B cell (primary cell): Measurements from ENCODE around the gene XRCC4. TPM values are rescaled to one million over a fixed set of nuclear protein-coding genes. Genes with fewer than 3 reads are reported as not detected.

ENCODE experiments used
- ATAC-seq: fragments of 200-7000 bp; cut with Tn5 transposase; one replicate; pipeline ENCODE4 v1.10.0; 2021; ENCODE audit warnings: low read depth, mild to moderate bottlenecking, moderate number of reproducible peaks, moderate library complexity
- CTCF ChIA-PET: fragments of 350-600 bp; sonication (Branson Sonifier 250); formaldehyde crosslinking; loops from one replicate; lab custom pipeline; 2021; ENCODE audit warnings: antibody characterized with exemption, inconsistent platforms; lab: Charles Lee
- POLR2A ChIA-PET: fragments of 350-600 bp; sonication (Branson Sonifier 250); formaldehyde crosslinking; loops from one replicate; lab custom pipeline; 2021; ENCODE audit warnings: antibody characterized with exemption; lab: Charles Lee
- DNase-seq: peaks from one replicate; pipeline ENCODE4 v3.0.0; 2013
- H2AFZ ChIP-seq: 2 replicates; pipeline ENCODE4 v1.6.1; 2012; ENCODE audit warnings: mild to moderate bottlenecking, low read depth, low read length; ENCODE audit not compliant: insufficient read depth, poor library complexity, severe bottlenecking
- H3K27ac ChIP-seq, 2 donors: 1 replicate in 1 of 2; 2 replicates in 1 of 2; pipeline ENCODE4 v1.5.1; 2012 to 2013; ENCODE audit warnings: low read length in 2 of 2, mild to moderate bottlenecking in 2 of 2, moderate library complexity in 1 of 2
- H3K27me3 ChIP-seq, 4 experiments: fragments of 200-600 bp in 1 of 4; sonication (generic) in 1 of 4; replicated peaks in 1 of 4; 1 replicate in 2 of 4; 2 replicates in 2 of 4; pipeline versions ENCODE4 v1.6.1 to v1.7.0; 2013 to 2016; ENCODE audit warnings: low read length in 3 of 4, mild to moderate bottlenecking in 2 of 4, mixed read lengths in 1 of 4, moderate library complexity in 1 of 4; ENCODE audit not compliant: insufficient read depth in 4 of 4, control insufficient read depth in 3 of 4; ENCODE audit errors: control extremely low read depth in 1 of 4
- H3K36me3 ChIP-seq, 2 experiments: replicated peaks in 1 of 2; 1 replicate in 1 of 2; 2 replicates in 1 of 2; pipeline versions ENCODE4 v1.6.1 to v1.7.1; 2013; ENCODE audit warnings: low read length in 1 of 2; ENCODE audit not compliant: insufficient read depth in 2 of 2, control insufficient read depth in 1 of 2; ENCODE audit errors: control extremely low read depth in 1 of 2, extremely low read depth in 1 of 2
- H3K4me1 ChIP-seq, 2 donors: fragments of 200-600 bp in 1 of 2; sonication (generic) in 1 of 2; 1 replicate in 1 of 2; 2 replicates in 1 of 2; pipeline versions ENCODE4 v1.5.1 to v1.6.1; 2013 to 2017; ENCODE audit warnings: low read length in 2 of 2; ENCODE audit not compliant: control insufficient read depth in 2 of 2, insufficient read depth in 2 of 2
- H3K4me2 ChIP-seq: replicated peaks from 2 replicates; pipeline ENCODE3; 2012; ENCODE audit warnings: mild to moderate bottlenecking, low read depth, low read length; ENCODE audit not compliant: poor library complexity, severe bottlenecking
- H3K4me3 ChIP-seq, 5 experiments: fragments of 200-600 bp in 1 of 5; sonication (generic) in 1 of 5; 1 replicate in 3 of 5; 2 replicates in 2 of 5; pipeline versions ENCODE4 v1.5.1 to v1.7.0; 2011 to 2016; ENCODE audit warnings: low read length in 4 of 5, mild to moderate bottlenecking in 4 of 5, low read depth in 2 of 5, control low read depth in 1 of 5, moderate library complexity in 1 of 5; ENCODE audit not compliant: insufficient read depth in 1 of 5; ENCODE audit errors: control extremely low read depth in 1 of 5, extremely low read depth in 1 of 5
- H3K79me2 ChIP-seq: fragments of 200-600 bp; sonication (generic); one replicate; pipeline ENCODE4 v1.6.0; 2016; ENCODE audit warnings: low read length; ENCODE audit not compliant: control insufficient read depth, insufficient read depth
- H3K9ac ChIP-seq: fragments of 200-600 bp; sonication (generic); 2 replicates; pipeline ENCODE4 v1.6.1; 2017; ENCODE audit warnings: mild to moderate bottlenecking, low read length, moderate library complexity
- H3K9me3 ChIP-seq, 3 donors: one replicate each; pipeline versions ENCODE4 v1.6.1 to v1.7.1; 2013; ENCODE audit warnings: low read length in 2 of 3; ENCODE audit not compliant: control insufficient read depth in 2 of 3, insufficient read depth in 1 of 3; ENCODE audit errors: control extremely low read depth in 1 of 3
- H4K20me1 ChIP-seq: 2 replicates; pipeline ENCODE4 v1.6.0; 2012; ENCODE audit warnings: mild to moderate bottlenecking, low read length; ENCODE audit not compliant: insufficient read depth, control insufficient read depth, poor library complexity, severe bottlenecking
- H3K27ac Mint-ChIP-seq: one replicate; pipeline ENCODE4 v1.8.0; 2021; ENCODE audit warnings: mixed read lengths
- H3K27me3 Mint-ChIP-seq: one replicate; pipeline ENCODE4 v1.8.0; 2021; ENCODE audit warnings: mixed read lengths
- H3K4me1 Mint-ChIP-seq: one replicate; pipeline ENCODE4 v1.8.0; 2021; ENCODE audit warnings: mixed read lengths
- H3K4me3 Mint-ChIP-seq: one replicate; pipeline ENCODE4 v1.8.0; 2021; ENCODE audit warnings: mixed read lengths
- H3K9me3 Mint-ChIP-seq: one replicate; pipeline ENCODE4 v1.8.0; 2022; ENCODE audit warnings: mixed read lengths; ENCODE audit not compliant: insufficient read depth
- EZH2 ChIP-seq: IDR thresholded peaks from 2 replicates; pipeline ENCODE4 v1.6.1; 2012; ENCODE audit warnings: borderline replicate concordance, low read depth, mild to moderate bottlenecking, moderate library complexity, low read length; ENCODE audit not compliant: insufficient read depth, poor library complexity, severe bottlenecking
- WGBS: methylation state at CpG from one replicate; pipeline ENCODE4 v1.1.5; 2013; ENCODE audit warnings: missing lambda C conversion rate; ENCODE audit not compliant: insufficient coverage; 5-methylcytosine and 5-hydroxymethylcytosine counted together
- intact Hi-C: fragments of 100-400 bp; cut with micrococcal nuclease; formaldehyde crosslinking; loops from one replicate; pipeline ENCODE4 v1.10.0; 2022
- polyA plus RNA-seq: library from polyadenylated mRNA; depleted of rRNA; stranded (reverse); fragments of >200 nt; gene quantifications from 2 replicates; pipeline ENCODE4 v1.2.3, GENCODE V29; 2012
- total RNA-seq, 2 donors: library from RNA; stranded (reverse); fragments of 120-200 nt in 1 of 2; gene quantifications; 1 replicate in 1 of 2; 2 replicates in 1 of 2; pipeline versions ENCODE4 v1.2.3 to v1.2.4, GENCODE V29; 2013 to 2022
- TF ChIP-seq, protein P1 (sequence below): fragments of 200-600 bp; IDR thresholded peaks from one replicate; pipeline ENCODE4 v1.8.0; 2022; ENCODE audit warnings: antibody characterized with exemption, mild to moderate bottlenecking

The XRCC4 gene
- total and polyA plus RNA-seq, 2 donors (not counting 1 experiment from before 2014, with no cell fraction given) = 1.3 to 7.7 TPM

DNA sequence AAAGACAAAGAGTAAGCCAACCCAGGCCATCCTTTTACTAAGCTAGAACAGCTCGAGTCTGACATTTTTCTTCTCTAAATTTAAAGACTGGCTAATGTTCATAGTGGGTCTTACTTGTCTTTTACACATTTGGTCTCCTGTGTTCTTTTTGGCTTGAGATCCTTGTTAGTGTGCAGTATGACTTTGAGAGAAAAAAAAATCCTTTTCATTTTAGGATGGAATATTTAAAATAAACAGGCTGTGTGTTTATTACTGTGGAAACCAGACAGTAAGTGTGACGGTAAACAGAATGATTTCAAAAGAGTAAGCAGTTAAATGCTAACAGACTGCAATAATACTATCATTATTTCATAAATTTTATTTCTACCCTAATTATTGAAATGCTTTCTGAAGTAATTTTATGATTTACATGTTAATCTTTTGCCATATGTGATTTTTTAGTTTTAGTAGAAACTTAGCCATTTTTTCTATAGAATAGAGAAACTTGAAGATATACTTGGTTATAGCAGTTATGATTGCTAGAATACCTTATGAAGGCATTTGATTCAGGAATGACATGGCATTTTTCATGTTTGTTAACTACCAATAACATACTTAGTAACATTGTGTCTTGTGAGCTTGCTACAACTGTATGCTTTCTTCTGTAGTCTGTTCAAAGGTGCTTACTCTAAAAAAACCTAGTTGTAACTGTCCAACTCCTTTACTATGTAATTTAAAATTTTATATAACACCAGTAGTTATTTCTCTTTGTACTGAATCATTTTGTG is 92.4 kb downstream of the XRCC4 start:
- Mint-ChIP-seq H3K4me1 (no peaks in the 10 kb centered on the region), H3K4me3 (no peak overlapping the region), H3K9me3 (no peaks in the 10 kb centered on the region), H3K27me3 (no peaks in the 10 kb centered on the region), H3K27ac (no peak overlapping the region)
- H3K79me2 ChIP-seq = no peaks in the 10 kb centered on the region
- intact Hi-C loops = no loop called here
- no peak overlapping the region for H3K9ac ChIP-seq
- H3K27ac ChIP-seq = no peak overlapping the region
- H4K20me1 ChIP-seq = no peaks in the 10 kb centered on the region
- DNase-seq = no peak
- no peak overlapping the region for H2AFZ ChIP-seq
- no peak overlapping the region for H3K4me2 ChIP-seq
- H3K36me3 ChIP-seq = no peaks in the 10 kb centered on the region
- no peaks in the 10 kb centered on the region for H3K4me1 ChIP-seq
- ATAC-seq = no peak
- H3K4me3 ChIP-seq = no peak overlapping the region
- H3K27me3 ChIP-seq = no peaks in the 10 kb centered on the region
- WGBS = no CpG with 5 or more reads among the region's 2 CpGs
- H3K9me3 ChIP-seq = no peaks in the 10 kb centered on the region
- TF ChIP-seq, protein P1, sequence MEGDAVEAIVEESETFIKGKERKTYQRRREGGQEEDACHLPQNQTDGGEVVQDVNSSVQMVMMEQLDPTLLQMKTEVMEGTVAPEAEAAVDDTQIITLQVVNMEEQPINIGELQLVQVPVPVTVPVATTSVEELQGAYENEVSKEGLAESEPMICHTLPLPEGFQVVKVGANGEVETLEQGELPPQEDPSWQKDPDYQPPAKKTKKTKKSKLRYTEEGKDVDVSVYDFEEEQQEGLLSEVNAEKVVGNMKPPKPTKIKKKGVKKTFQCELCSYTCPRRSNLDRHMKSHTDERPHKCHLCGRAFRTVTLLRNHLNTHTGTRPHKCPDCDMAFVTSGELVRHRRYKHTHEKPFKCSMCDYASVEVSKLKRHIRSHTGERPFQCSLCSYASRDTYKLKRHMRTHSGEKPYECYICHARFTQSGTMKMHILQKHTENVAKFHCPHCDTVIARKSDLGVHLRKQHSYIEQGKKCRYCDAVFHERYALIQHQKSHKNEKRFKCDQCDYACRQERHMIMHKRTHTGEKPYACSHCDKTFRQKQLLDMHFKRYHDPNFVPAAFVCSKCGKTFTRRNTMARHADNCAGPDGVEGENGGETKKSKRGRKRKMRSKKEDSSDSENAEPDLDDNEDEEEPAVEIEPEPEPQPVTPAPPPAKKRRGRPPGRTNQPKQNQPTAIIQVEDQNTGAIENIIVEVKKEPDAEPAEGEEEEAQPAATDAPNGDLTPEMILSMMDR = no peak
- TF ChIP-seq EZH2 = no peak
- ChIA-PET CTCF (no interaction called here), POLR2A (no interaction called here)

DNA sequence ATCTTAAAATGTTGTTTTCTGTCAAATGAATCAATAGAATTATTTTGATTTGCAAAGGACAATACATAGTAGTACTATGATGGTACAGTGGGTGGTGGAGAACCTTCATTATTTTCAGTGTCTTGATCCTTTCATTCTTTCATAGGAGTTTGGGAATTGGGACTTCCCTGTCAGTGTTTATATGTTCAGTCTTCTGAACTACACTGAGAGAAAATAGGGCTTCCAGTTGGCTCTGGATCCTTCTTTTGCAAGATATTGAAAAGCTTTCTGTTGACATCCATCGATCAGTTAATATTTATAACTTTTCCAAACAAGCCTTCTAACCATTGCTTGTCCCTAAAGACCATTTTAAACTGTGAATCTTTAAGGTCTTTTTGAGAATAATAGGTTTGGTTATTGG is 94.7 kb downstream of the XRCC4 start:
- intact Hi-C loops = no loop called here
- H3K36me3 ChIP-seq = no peaks in the 10 kb centered on the region
- H4K20me1 ChIP-seq = no peaks in the 10 kb centered on the region
- no peak overlapping the region for H3K27ac Mint-ChIP-seq
- no peak for ATAC-seq
- no peaks in the 10 kb centered on the region for H3K4me1 ChIP-seq
- no peaks in the 10 kb centered on the region for H3K9me3 ChIP-seq
- H2AFZ ChIP-seq = no peak overlapping the region
- no peak overlapping the region for H3K9ac ChIP-seq
- no peak for DNase-seq
- ChIA-PET POLR2A (no interaction called here), CTCF (no interaction called here)
- H3K79me2 ChIP-seq = no peaks in the 10 kb centered on the region
- no peak overlapping the region for H3K4me3 Mint-ChIP-seq
- H3K27me3 ChIP-seq = no peaks in the 10 kb centered on the region
- no peaks in the 10 kb centered on the region for H3K9me3 Mint-ChIP-seq
- H3K4me3 ChIP-seq = no peak overlapping the region
- no peak for TF ChIP-seq EZH2
- TF ChIP-seq, protein P1 = no peak
- H3K27me3 Mint-ChIP-seq = no peaks in the 10 kb centered on the region
- H3K4me2 ChIP-seq = no peak overlapping the region
- H3K27ac ChIP-seq = no peak overlapping the region
- no CpG with 5 or more reads among the region's 1 CpG for WGBS
- no peaks in the 10 kb centered on the region for H3K4me1 Mint-ChIP-seq
